Lower leg skin (tissue), 4 donors: ENCODE measurements around the gene UBE2L5. TPM values are rescaled to one million over a fixed set of nuclear protein-coding genes. Genes with fewer than 3 reads are reported as not detected.
A peak's percentile ranks its signal among the peaks of the same experiment; 100 is the strongest.

Experiments
- DNase-seq, 2 donors: peaks; one replicate each; pipeline ENCODE4 v3.0.0-alpha.2; 2019; ENCODE audit warnings: low spot score in 2 of 2
- H3K4me3 ChIP-seq: fragments of 200-600 bp; sonication (generic); 2 replicates; pipeline ENCODE4 v1.5.1; 2017; ENCODE audit warnings: mild to moderate bottlenecking, low read depth; ENCODE audit not compliant: poor library complexity, severe bottlenecking
- CTCF ChIP-seq, 3 donors: fragments of 450-650 bp; IDR thresholded peaks; one replicate each; pipeline ENCODE4 v1.5.1; 2016; ENCODE audit warnings: antibody characterized with exemption in 3 of 3, mild to moderate bottlenecking in 3 of 3, moderate library complexity in 2 of 3
- POLR2A ChIP-seq, 2 donors: fragments of 450-650 bp; IDR thresholded peaks; one replicate each; pipeline ENCODE4 v1.6.1; 2016 to 2017; ENCODE audit warnings: antibody characterized with exemption in 2 of 2, mild to moderate bottlenecking in 1 of 2, moderate library complexity in 1 of 2
- WGBS, 2 donors: methylation state at CpG; one replicate each; pipeline ENCODE4 v1.1.5; 2018; 5-methylcytosine and 5-hydroxymethylcytosine counted together
- intact Hi-C: fragments of 100-400 bp; cut with DNase I; formaldehyde crosslinking; loops from one replicate; pipeline ENCODE4 v1.15.0; 2023; ENCODE audit warnings: low total_unique reads
- total RNA-seq, 4 donors: library from RNA; depleted of rRNA; stranded (reverse); fragments of >200 nt; gene quantifications; one replicate each; pipeline ENCODE4 v1.1.0, GENCODE V29; 2016

Gene UBE2L5
- total RNA-seq, 4 donors from 2014 or later = 0.13 to 0.20 TPM; not detected in 2

GRCh38 chr13:30392681-30393045, 29.6 kb upstream of the UBE2L5 start:
- whole genome bisulfite sequencing, 2 donors = 43 to 52% methylated on average over 5 of the region's 5 CpGs
- intact Hi-C loops = no loop called here
- no peak overlapping the region for H3K4me3 ChIP-seq
- no peak for DNase-seq
- TF ChIP-seq POLR2A (IDR thresholded peaks at IDR 0.05) = no peak
- no peak for TF ChIP-seq CTCF (IDR thresholded peaks at IDR 0.05)

- intact Hi-C loops = no loop called here
- no peak for DNase-seq
- peak overlapping the region; percentile 29 for H3K4me3 ChIP-seq
Measured at GRCh38 chr13:30394751-30395191, 27.5 kb upstream of the UBE2L5 start.

GRCh38 chr13:30395192-30396158, 26.8 kb upstream of the UBE2L5 start:
- H3K4me3 ChIP-seq = peak overlapping the region; percentile 29
- DNase-seq = peak; percentile 98 to 99
- TF ChIP-seq POLR2A (IDR thresholded peaks at IDR 0.05) = peak in 1 of 2 donors; percentile 31
- no peak for TF ChIP-seq CTCF (IDR thresholded peaks at IDR 0.05)
- intact Hi-C loops = no loop called here
- WGBS, 2 donors = 0 to 2% methylated on average over 19 of the region's 19 CpGs

More at GRCh38 chr13:30394751-30395191, 27.5 kb upstream of the UBE2L5 start:
- 0% methylated on average over 7 of the region's 7 CpGs for WGBS, 2 donors
- TF ChIP-seq CTCF (IDR thresholded peaks at IDR 0.05) (no peak), POLR2A (IDR thresholded peaks at IDR 0.05) (no peak)

- no peak for DNase-seq
- no peak overlapping the region for H3K4me3 ChIP-seq
- intact Hi-C loops = no loop called here
- TF ChIP-seq CTCF (IDR thresholded peaks at IDR 0.05) (no peak), POLR2A (IDR thresholded peaks at IDR 0.05) (no peak)
- 47 to 48% methylated on average over 8 of the region's 8 CpGs for WGBS, 2 donors
Measured at GRCh38 chr13:30396434-30397075, 25.7 kb upstream of the UBE2L5 start.

GRCh38 chr13:30398601-30399072, 23.7 kb upstream of the UBE2L5 start:
- intact Hi-C loops = no loop called here
- no peak for DNase-seq
- TF ChIP-seq CTCF (IDR thresholded peaks at IDR 0.05) (no peak), POLR2A (IDR thresholded peaks at IDR 0.05) (no peak)
- WGBS, 2 donors = 70 to 77% methylated on average over 7 of the region's 7 CpGs
- no peak overlapping the region for H3K4me3 ChIP-seq
